SK-N-SH treated with all-trans-retinoic acid at 6 μM for 48 hours (cell line): Measurements from ENCODE around the gene IL22.

ENCODE experiments used
- CSDC2 ChIP-seq: fragments of 250-450 bp; sonication (Bioruptor Pico); IDR thresholded peaks from 2 replicates; pipeline ENCODE4 v1.5.0; 2020; ENCODE audit warnings: mild to moderate bottlenecking, moderate library complexity
- CSRNP3 ChIP-seq: fragments of 250-450 bp; sonication (Bioruptor Pico); IDR thresholded peaks from 2 replicates; pipeline ENCODE4 v1.5.1; 2021; ENCODE audit warnings: mild to moderate bottlenecking, moderate library complexity
- ESRRG ChIP-seq: fragments of 250-450 bp; sonication (Bioruptor Pico); IDR thresholded peaks from 2 replicates; pipeline ENCODE4 v1.6.1; 2021; ENCODE audit warnings: mild to moderate bottlenecking
- OSR1 ChIP-seq: fragments of 250-450 bp; sonication (Bioruptor Pico); IDR thresholded peaks from 2 replicates; pipeline ENCODE4 v1.8.0; 2022; ENCODE audit warnings: moderate library complexity, mild to moderate bottlenecking, inconsistent platforms
- PATZ1 ChIP-seq: fragments of 250-450 bp; sonication (Bioruptor Pico); IDR thresholded peaks from 2 replicates; pipeline ENCODE4 v1.8.0; 2020; ENCODE audit warnings: mild to moderate bottlenecking, moderate library complexity, borderline replicate concordance
- POU6F1 ChIP-seq: fragments of 250-450 bp; sonication (Bioruptor Pico); IDR thresholded peaks from 2 replicates; pipeline ENCODE4 v1.8.0; 2021; ENCODE audit warnings: low read depth, mild to moderate bottlenecking, moderate library complexity, borderline replicate concordance
- PPARA ChIP-seq: fragments of 250-450 bp; sonication (Bioruptor Pico); IDR thresholded peaks from 2 replicates; pipeline ENCODE4 v1.5.0; 2020; ENCODE audit warnings: mild to moderate bottlenecking, borderline replicate concordance
- SNAI2 ChIP-seq: fragments of 250-450 bp; sonication (Bioruptor Pico); IDR thresholded peaks from 2 replicates; pipeline ENCODE4 v1.5.0; 2020; ENCODE audit warnings: mild to moderate bottlenecking, moderate library complexity
- TOX ChIP-seq: fragments of 250-450 bp; sonication (Bioruptor Pico); IDR thresholded peaks from 2 replicates; pipeline ENCODE4 v1.8.0; 2021; ENCODE audit warnings: mild to moderate bottlenecking, moderate library complexity, borderline replicate concordance
- ZC3H10 ChIP-seq: fragments of 250-450 bp; sonication (Bioruptor Pico); IDR thresholded peaks from 2 replicates; pipeline ENCODE4 v1.5.1; 2021; ENCODE audit warnings: mild to moderate bottlenecking, moderate library complexity
- ZFP3 ChIP-seq: fragments of 250-450 bp; sonication (Bioruptor Pico); IDR thresholded peaks from 2 replicates; pipeline ENCODE4 v1.5.0; 2020; ENCODE audit warnings: mild to moderate bottlenecking, moderate library complexity
- ZNF70 ChIP-seq: fragments of 450-650 bp; formaldehyde crosslinking; IDR thresholded peaks from 2 replicates; pipeline ENCODE4 v1.5.0; 2020; ENCODE audit warnings: mild to moderate bottlenecking, moderate library complexity

- TF ChIP-seq ZFP3 (CRISPR knock-in tag) (no peak), PATZ1 (CRISPR knock-in tag) (no peak), TOX (CRISPR knock-in tag) (no peak), CSDC2 (no peak), CSRNP3 (CRISPR knock-in tag) (no peak), ESRRG (no peak), ZC3H10 (CRISPR knock-in tag) (no peak), PPARA (CRISPR knock-in tag) (no peak), SNAI2 (no peak), POU6F1 (CRISPR knock-in tag) (no peak), OSR1 (no peak), ZNF70 (CRISPR knock-in tag) (no peak)
These were observed 46.1 kb downstream of the IL22 start for GRCh38 chr12:68207276-68207675.
